CD4-positive, alpha-beta T cell (primary cell): ENCODE measurements around the gene COL6A2. TPM values are rescaled to one million over a fixed set of nuclear protein-coding genes. Genes with fewer than 3 reads are reported as not detected.
"Not testable (repeated sequence)": the region's sequence is repeated elsewhere in the genome, so short reads cannot be mapped to it uniquely, and the experiment has no call there.

Experiments
- ATAC-seq: fragments of 200-7000 bp; cut with Tn5 transposase; one replicate; pipeline ENCODE4 v1.10.0; 2022; ENCODE audit warnings: mild to moderate bottlenecking; ENCODE audit not compliant: poor library complexity
- CTCF ChIA-PET: fragments of 350-600 bp; sonication (Branson Sonifier 250); formaldehyde crosslinking; loops from one replicate; lab custom pipeline; 2021; ENCODE audit warnings: antibody characterized with exemption, inconsistent platforms; lab: Charles Lee
- POLR2A ChIA-PET: fragments of 350-600 bp; sonication (Branson Sonifier 250); formaldehyde crosslinking; loops from one replicate; lab custom pipeline; 2021; ENCODE audit warnings: antibody characterized with exemption, inconsistent platforms; lab: Charles Lee
- DNase-seq, 14 experiments: peaks; one replicate each; pipeline ENCODE4 v3.0.0-alpha.2; 2013 to 2020; ENCODE audit warnings: mixed read lengths in 2 of 14
- H3K27ac ChIP-seq, 2 donors: one replicate each; pipeline versions ENCODE4 v1.5.1 to v1.7.0; 2013; ENCODE audit warnings: low read length in 2 of 2, low read depth in 1 of 2, mild to moderate bottlenecking in 1 of 2
- H3K27me3 ChIP-seq, 2 experiments: 1 replicate in 1 of 2; 2 replicates in 1 of 2; pipeline versions ENCODE4 v1.6.1 to v1.7.0; 2013; ENCODE audit warnings: low read length in 2 of 2, control low read depth in 1 of 2, mild to moderate bottlenecking in 1 of 2, moderate library complexity in 1 of 2; ENCODE audit not compliant: insufficient read depth in 2 of 2, control insufficient read depth in 1 of 2
- H3K36me3 ChIP-seq: one replicate; pipeline ENCODE4 v1.6.1; 2013; ENCODE audit warnings: low read length, control low read depth; ENCODE audit not compliant: insufficient read depth
- H3K4me1 ChIP-seq: one replicate; pipeline ENCODE4 v1.6.1; 2013; ENCODE audit warnings: low read length, control low read depth; ENCODE audit not compliant: insufficient read depth
- H3K4me3 ChIP-seq: one replicate; pipeline ENCODE4 v1.5.1; 2013; ENCODE audit warnings: mild to moderate bottlenecking, low read length, moderate library complexity
- H3K9me3 ChIP-seq, 2 experiments: 1 replicate in 1 of 2; 2 replicates in 1 of 2; pipeline versions ENCODE4 v1.6.1 to v1.7.0; 2013; ENCODE audit warnings: low read length in 2 of 2, mild to moderate bottlenecking in 2 of 2, control low read depth in 1 of 2, moderate library complexity in 1 of 2; ENCODE audit not compliant: control insufficient read depth in 1 of 2, insufficient read depth in 1 of 2
- H3K27ac Mint-ChIP-seq: one replicate; pipeline ENCODE4 v1.8.0; 2020; ENCODE audit warnings: mixed read lengths
- H3K27me3 Mint-ChIP-seq: one replicate; pipeline ENCODE4 v1.8.0; 2021; ENCODE audit warnings: mixed read lengths
- H3K36me3 Mint-ChIP-seq: one replicate; pipeline ENCODE4 v1.8.0; 2021; ENCODE audit warnings: low read depth, mixed read lengths
- H3K4me1 Mint-ChIP-seq: one replicate; pipeline ENCODE4 v1.8.0; 2021; ENCODE audit warnings: low read depth, mixed read lengths
- H3K4me3 Mint-ChIP-seq: one replicate; pipeline ENCODE4 v1.8.0; 2020; ENCODE audit warnings: mild to moderate bottlenecking, mixed read lengths
- H3K9me3 Mint-ChIP-seq: one replicate; pipeline ENCODE4 v1.8.0; 2020; ENCODE audit warnings: mixed read lengths
- CTCF ChIP-seq: fragments of 200-600 bp; IDR thresholded peaks from one replicate; pipeline ENCODE4 v1.8.0; 2022; ENCODE audit warnings: antibody characterized with exemption, mild to moderate bottlenecking
- intact Hi-C, 2 experiments: fragments of 100-400 bp; cut with DNase I in 1 of 2; cut with micrococcal nuclease in 1 of 2; formaldehyde crosslinking; loops; one replicate each; pipeline versions ENCODE4 v1.15.1 to v1.9.0; 2023 to 2025; cut with DNase I, micrococcal nuclease
- total RNA-seq, 174 experiments: library from RNA in 2 of 174; stranded (reverse) in 2 of 174; gene quantifications; one replicate each; pipeline ENCODE4 v1.2.3 and lab custom pipeline; 2021 to 2026

Gene COL6A2
- total RNA-seq, 2 experiments from 2014 or later = 24.1 to 26.4 TPM

- ATAC-seq (no peak), DNase-seq (no peak)
- no peak overlapping the region for H3K4me3 Mint-ChIP-seq
- ChIA-PET CTCF (no interaction called here), POLR2A (no interaction called here)
- H3K27ac Mint-ChIP-seq = no peak overlapping the region
- no peak for TF ChIP-seq CTCF
- peaks cover 6% of the 10 kb centered on the region for H3K4me1 Mint-ChIP-seq
- H3K27ac ChIP-seq = no peak overlapping the region
- no peaks in the 10 kb centered on the region for H3K36me3 Mint-ChIP-seq
- H3K9me3 Mint-ChIP-seq = no peaks in the 10 kb centered on the region
- H3K36me3 ChIP-seq = no peaks in the 10 kb centered on the region
- H3K27me3 ChIP-seq = no peaks in the 10 kb centered on the region
- H3K4me3 ChIP-seq = no peak overlapping the region
- no peaks in the 10 kb centered on the region for H3K27me3 Mint-ChIP-seq
- peaks cover 6% of the 10 kb centered on the region for H3K4me1 ChIP-seq
- intact Hi-C loops = no loop called here
- H3K9me3 ChIP-seq = peaks cover 2 to 23% of the 10 kb centered on the region in 2 experiments
These were observed 70.9 kb downstream of the COL6A2 start for GRCh38 chr21:46168659-46169386.

- H3K4me1 Mint-ChIP-seq, H3K4me3 ChIP-seq, H3K36me3 ChIP-seq, H3K27me3 Mint-ChIP-seq, H3K9me3 Mint-ChIP-seq, H3K27ac Mint-ChIP-seq, H3K4me1 ChIP-seq, intact Hi-C loops, H3K4me3 Mint-ChIP-seq, H3K27me3 ChIP-seq, H3K36me3 Mint-ChIP-seq, CTCF ChIA-PET: not testable (repeated sequence)
- Histone ChIP-seq H3K27ac (peak overlapping the region in 1 of 2 donors; percentile 52), H3K9me3 (peaks cover 13 to 27% of the 10 kb centered on the region in 2 experiments)
- peak in 10 of 14 experiments; percentile 8 to 74 (median 46) for DNase-seq
- peak; percentile 71 for ATAC-seq
- POLR2A ChIA-PET = interaction anchor here (0.9 kb wide), 1 partner anchor 381 kb away, joined by 3 read pairs; no protein-coding TSS in a partner anchor
These were observed 72.7 kb downstream of the COL6A2 start for GRCh38 chr21:46170436-46171193.

GRCh38 chr21:46171585-46171984 is 73.7 kb downstream of the COL6A2 start:
- H3K4me1 ChIP-seq = peaks cover 6% of the 10 kb centered on the region
- no peaks in the 10 kb centered on the region for H3K27me3 ChIP-seq
- H3K36me3 ChIP-seq = no peaks in the 10 kb centered on the region
- no peak overlapping the region for H3K4me3 ChIP-seq
- POLR2A ChIA-PET = interaction anchor here (0.9 kb wide), 1 partner anchor 380 kb away, joined by 3 read pairs; no protein-coding TSS in a partner anchor
- Mint-ChIP-seq H3K36me3 (no peaks in the 10 kb centered on the region), H3K4me1 (peaks cover 6% of the 10 kb centered on the region), H3K9me3 (peaks cover 4% of the 10 kb centered on the region), H3K27me3 (no peaks in the 10 kb centered on the region), H3K27ac (no peak overlapping the region), H3K4me3 (no peak overlapping the region)
- DNase-seq = no peak
- H3K9me3 ChIP-seq = peaks cover 13 to 27% of the 10 kb centered on the region in 2 experiments
- TF ChIP-seq CTCF = no peak
- ATAC-seq = no peak
- intact Hi-C loops = no loop called here
- CTCF ChIA-PET = no interaction called here
- no peak overlapping the region for H3K27ac ChIP-seq
